Pancreas (tissue), 10 donors: ENCODE results near the gene WDR70. TPM values are rescaled to one million over a fixed set of nuclear protein-coding genes. Genes with fewer than 3 reads are reported as not detected.

ENCODE experiments used
- ATAC-seq, 4 donors: fragments of 200-7000 bp; cut with Tn5 transposase; one replicate each; pipeline versions ENCODE4 v1.8.0 to v1.9.1; 2020; ENCODE audit warnings: mild to moderate bottlenecking in 4 of 4, moderate library complexity in 4 of 4
- DNase-seq, 6 donors: peaks; one replicate each; pipeline ENCODE4 v3.0.0-alpha.2; 2020
- FAIRE-seq: peaks from 2 replicates; lab custom pipeline; 2012; peaks lifted over from hg19 to GRCh38; lab: Jason Lieb, UNC
- H3K27ac ChIP-seq, 4 donors: fragments of 200-600 bp; sonication (generic); 1 replicate in 3 of 4; 2 replicates in 1 of 4; pipeline versions ENCODE4 v1.5.0 to v1.8.0; 2020
- H3K27me3 ChIP-seq, 4 donors: fragments of 200-600 bp; one replicate each; pipeline ENCODE4 v1.8.0; 2021
- H3K36me3 ChIP-seq, 3 donors: fragments of 200-600 bp; sonication (generic) in 1 of 3; one replicate each; pipeline versions ENCODE4 v1.5.0 to v1.8.0; 2020 to 2021
- H3K4me1 ChIP-seq, 3 donors: fragments of 200-600 bp; one replicate each; pipeline ENCODE4 v1.8.0; 2021
- H3K4me3 ChIP-seq, 4 donors: fragments of 200-600 bp; sonication (generic) in 2 of 4; one replicate each; pipeline versions ENCODE4 v1.5.0 to v1.8.0; 2020 to 2021
- H3K9me3 ChIP-seq, 4 donors: fragments of 200-600 bp; one replicate each; pipeline ENCODE4 v1.8.0; 2021
- CTCF ChIP-seq, 4 donors: fragments of 200-600 bp; sonication (generic) in 3 of 4; IDR thresholded peaks; one replicate each; pipeline versions ENCODE4 v1.5.0 to v1.8.0; 2021; ENCODE audit warnings: antibody characterized with exemption in 4 of 4
- WGBS, 2 donors: extraction: QIAGEN DNeasy Blood & Tissue Kit; methylation state at CpG; one replicate each; pipeline ENCODE4 v1.1.7; 2013; 5-methylcytosine and 5-hydroxymethylcytosine counted together
- intact Hi-C, 3 donors: fragments of 100-400 bp; cut with DNase I; formaldehyde crosslinking; loops; one replicate each; pipeline versions ENCODE4 v1.11.1 to v1.14.2; 2022
- polyA plus RNA-seq, 2 donors: library from polyadenylated mRNA; stranded (reverse); fragments of 200-250 nt; gene quantifications; one replicate each; pipeline ENCODE4 v1.2.3, GENCODE V29; 2013
- total RNA-seq, 6 donors: library from RNA; stranded (reverse); fragmentation: NEBNext Ultra II Directional in 4 of 6; extraction: Animal tissue kit (Norgen Biotek cat#: 25700) in 4 of 6; gene quantifications; one replicate each; pipeline versions ENCODE4 v1.2.1 to v1.2.4, GENCODE V29; 2021 to 2023
- donor health status: healthy with polysubstance abuse.
- donor health status: DM: no; HTN: no; CAD: no; lungs with moderate emphysema.
- donor health status: DM: no; HTN: no; CAD: no.
- donor health status: control.
- donor health status: control.
- donor health status: Bipolar disorder and iron deficiency.
- donor health status: DM: yes; HTN: yes; CAD: no.
- donor health status: DM: no; HTN: no; CAD: no.
- donor health status: DM: no; HTN: no; CAD: no.
- donor health status: DM: yes; HTN: yes; CAD: no.

The WDR70 gene
- total and polyA plus RNA-seq, 8 donors = 10.7 to 24.3 (median 15.6) TPM

GRCh38 chr5:37740331-37741066 is 361.4 kb downstream of the WDR70 start:
- H3K4me3 ChIP-seq = no peak overlapping the region
- TF ChIP-seq CTCF (IDR thresholded peaks at IDR 0.05) = no peak
- no peaks in the 10 kb centered on the region for H3K9me3 ChIP-seq
- no peaks in the 10 kb centered on the region for H3K36me3 ChIP-seq
- ATAC-seq (no peak), DNase-seq (no peak), FAIRE-seq (no peak)
- H3K27ac ChIP-seq = no peak overlapping the region
- H3K27me3 ChIP-seq = no peaks in the 10 kb centered on the region
- intact Hi-C loops = no loop called here
- no peaks in the 10 kb centered on the region for H3K4me1 ChIP-seq

- FAIRE-seq (no peak), DNase-seq (no peak), ATAC-seq (no peak)
- no peaks in the 10 kb centered on the region for H3K9me3 ChIP-seq
- H3K27ac ChIP-seq = no peak overlapping the region
- H3K36me3 ChIP-seq = no peaks in the 10 kb centered on the region
- intact Hi-C loops = no loop called here
- no peak overlapping the region for H3K4me3 ChIP-seq
- no peaks in the 10 kb centered on the region for H3K4me1 ChIP-seq
- H3K27me3 ChIP-seq = no peaks in the 10 kb centered on the region
- TF ChIP-seq CTCF (IDR thresholded peaks at IDR 0.05) = no peak
Observed at GRCh38 chr5:37742111-37742510, 363.0 kb downstream of the WDR70 start.

GRCh38 chr5:37751227-37751626 is 372.1 kb downstream of the WDR70 start:
- H3K4me3 ChIP-seq = no peak overlapping the region
- no peak overlapping the region for H3K27ac ChIP-seq
- no peaks in the 10 kb centered on the region for H3K27me3 ChIP-seq
- 83 to 87% methylated on average over 3 of the region's 3 CpGs for WGBS, 2 donors
- no peaks in the 10 kb centered on the region for H3K9me3 ChIP-seq
- DNase-seq (no peak), ATAC-seq (no peak), FAIRE-seq (no peak)
- H3K36me3 ChIP-seq = no peaks in the 10 kb centered on the region
- intact Hi-C loops = no loop called here
- H3K4me1 ChIP-seq = no peaks in the 10 kb centered on the region
- no peak for TF ChIP-seq CTCF (IDR thresholded peaks at IDR 0.05)

- FAIRE-seq (no peak), ATAC-seq (no peak)
- 96 to 98% methylated on average over 4 of the region's 4 CpGs for WGBS, 2 donors
Observed at GRCh38 chr5:37754976-37755375, 375.9 kb downstream of the WDR70 start.

More at GRCh38 chr5:37754976-37755375, 375.9 kb downstream of the WDR70 start:
- no peaks in the 10 kb centered on the region for H3K9me3 ChIP-seq
- no peaks in the 10 kb centered on the region for H3K4me1 ChIP-seq
- intact Hi-C loops = no loop called here
- no peak for DNase-seq
- H3K36me3 ChIP-seq = no peaks in the 10 kb centered on the region
- no peak overlapping the region for H3K4me3 ChIP-seq
- no peak for TF ChIP-seq CTCF (IDR thresholded peaks at IDR 0.05)
- no peaks in the 10 kb centered on the region for H3K27me3 ChIP-seq
- H3K27ac ChIP-seq = no peak overlapping the region
